COLO829 (cell line): ENCODE results near the gene USP6.
"Not testable (repeated sequence)": the region's sequence is repeated elsewhere in the genome, so short reads cannot be mapped to it uniquely, and the experiment has no call there.

ENCODE experiments used
- DNase-seq: peaks from one replicate; pipeline ENCODE4 v3.0.0; 2012; ENCODE audit warnings: low spot score

The USP6 gene

GRCh38 chr17:5135726-5136579, 20.1 kb downstream of the USP6 start:
- no peak for DNase-seq

- DNase-seq: not testable (repeated sequence)
Measured at GRCh38 chr17:5136580-5137412, 21.0 kb downstream of the USP6 start.

- DNase-seq: not testable (repeated sequence)
Measured at GRCh38 chr17:5137511-5138197, 21.8 kb downstream of the USP6 start.

- DNase-seq: not testable (repeated sequence)
Measured at GRCh38 chr17:5138198-5138544, 22.3 kb downstream of the USP6 start.

GRCh38 chr17:5138616-5139457, 23.0 kb downstream of the USP6 start:
- DNase-seq: no peak

GRCh38 chr17:5139458-5139732, 23.6 kb downstream of the USP6 start:
- no peak for DNase-seq

- DNase-seq: not testable (repeated sequence)
Measured at GRCh38 chr17:5142877-5143276, 27.0 kb downstream of the USP6 start.

GRCh38 chr17:5146122-5146521, 30.3 kb downstream of the USP6 start:
- not testable (repeated sequence) for DNase-seq

GRCh38 chr17:5160702-5161101, 44.9 kb downstream of the USP6 start:
- not testable (repeated sequence) for DNase-seq

GRCh38 chr17:5161793-5162192, 46.0 kb downstream of the USP6 start:
- not testable (repeated sequence) for DNase-seq

- no peak for DNase-seq
Measured at GRCh38 chr17:5164436-5164835, 48.6 kb downstream of the USP6 start.

- not testable (repeated sequence) for DNase-seq
Measured at GRCh38 chr17:5165791-5166564, 50.1 kb downstream of the USP6 start.

- not testable (repeated sequence) for DNase-seq
Measured at GRCh38 chr17:5175027-5175426, 59.2 kb downstream of the USP6 start.

- DNase-seq: no peak
Measured at GRCh38 chr17:5179003-5179402, 63.2 kb downstream of the USP6 start.

GRCh38 chr17:5181509-5182305, 65.9 kb downstream of the USP6 start:
- no peak for DNase-seq

GRCh38 chr17:5182597-5183409, 67.0 kb downstream of the USP6 start:
- no peak for DNase-seq

GRCh38 chr17:5183410-5183793, 67.6 kb downstream of the USP6 start:
- no peak for DNase-seq

- no peak for DNase-seq
Measured at GRCh38 chr17:5184288-5184687, 68.5 kb downstream of the USP6 start.
